ENCODE results near the gene PIKFYVE.
"Not testable (repeated sequence)": the region's sequence is repeated elsewhere in the genome, so short reads cannot be mapped to it uniquely, and the experiment has no call there.

Gene PIKFYVE

GRCh38 chr2:208265801-208266552 is at the start of gene PIKFYVE:
Gene PIKFYVE, plus strand, starts transcription at chr2:208266255. Its CDS starts 5,265 bp downstream, at chr2:208271520.
- peak; percentile 76 for DNase-seq (ENCODE audit: low read depth)

GRCh38 chr2:208221873-208222272 is 44.2 kb upstream of the PIKFYVE start:
- not testable (repeated sequence) for DNase-seq (ENCODE audit: low read depth)

- DNase-seq (ENCODE audit: low read depth), result no peak
Observed at GRCh38 chr2:208222351-208222750, 43.7 kb upstream of the PIKFYVE start.

- DNase-seq (ENCODE audit: low read depth), result no peak
Observed at GRCh38 chr2:208224802-208225201, 41.3 kb upstream of the PIKFYVE start.

- DNase-seq (ENCODE audit: low read depth), result no peak
Observed at GRCh38 chr2:208227581-208228232, 38.3 kb upstream of the PIKFYVE start.

GRCh38 chr2:208228476-208228875 is 37.6 kb upstream of the PIKFYVE start:
- DNase-seq (ENCODE audit: low read depth), result no peak

GRCh38 chr2:208234786-208235185 is 31.3 kb upstream of the PIKFYVE start:
- DNase-seq (ENCODE audit: low read depth), result no peak

GRCh38 chr2:208235860-208236259 is 30.2 kb upstream of the PIKFYVE start:
- DNase-seq (ENCODE audit: low read depth), result no peak

- no peak for DNase-seq (ENCODE audit: low read depth)
Observed at GRCh38 chr2:208239770-208240493, 26.1 kb upstream of the PIKFYVE start.

- DNase-seq (ENCODE audit: low read depth), result no peak
Observed at GRCh38 chr2:208240619-208241209, 25.3 kb upstream of the PIKFYVE start.

GRCh38 chr2:208244422-208244821 is 21.6 kb upstream of the PIKFYVE start:
- DNase-seq (ENCODE audit: low read depth), result no peak

- no peak for DNase-seq (ENCODE audit: low read depth)
Observed at GRCh38 chr2:208245746-208246145, 20.3 kb upstream of the PIKFYVE start.

GRCh38 chr2:208248601-208249000 is 17.5 kb upstream of the PIKFYVE start:
- DNase-seq (ENCODE audit: low read depth), result no peak

- DNase-seq (ENCODE audit: low read depth), result no peak
Observed at GRCh38 chr2:208249296-208249695, 16.8 kb upstream of the PIKFYVE start.

- DNase-seq (ENCODE audit: low read depth), result no peak
Observed at GRCh38 chr2:208250388-208250787, 15.7 kb upstream of the PIKFYVE start.

- DNase-seq (ENCODE audit: low read depth), result no peak
Observed at GRCh38 chr2:208251098-208251497, 15.0 kb upstream of the PIKFYVE start.

GRCh38 chr2:208252716-208253492 is 13.2 kb upstream of the PIKFYVE start:
- no peak for DNase-seq (ENCODE audit: low read depth)

GRCh38 chr2:208253600-208254117 is 12.4 kb upstream of the PIKFYVE start:
- DNase-seq (ENCODE audit: low read depth), result no peak

- DNase-seq (ENCODE audit: low read depth), result peak; percentile 70
Observed at GRCh38 chr2:208254118-208254870, 11.8 kb upstream of the PIKFYVE start.

- DNase-seq (ENCODE audit: low read depth), result peak; percentile 98
Observed at GRCh38 chr2:208254871-208255556, 11.0 kb upstream of the PIKFYVE start, which contains the start of gene IDH1. Gene IDH1, minus strand, starts transcription at chr2:208255071. Its CDS starts 3,520 bp downstream, at chr2:208251551.
